Fibroblast of skin of scalp (primary cell): ENCODE results near the gene AKT1. TPM values are rescaled to one million over a fixed set of nuclear protein-coding genes. Genes with fewer than 3 reads are reported as not detected.
A peak's percentile ranks its signal among the peaks of the same experiment; 100 is the strongest.
"Not testable (repeated sequence)": the region's sequence is repeated elsewhere in the genome, so short reads cannot be mapped to it uniquely, and the experiment has no call there.

ENCODE experiments used
- DNase-seq: peaks from one replicate; pipeline ENCODE4 v3.0.0-alpha.2; 2013
- polyA plus RNA-seq, 2 experiments: library from polyadenylated mRNA; unstranded; fragments of 120-200 nt; gene quantifications; one replicate each; pipeline ENCODE4 v1.2.1, GENCODE V29; 2013; ENCODE audit not compliant: insufficient read length in 2 of 2

Gene AKT1
- polyA plus RNA-seq (2013, experiment 1 of 2; ENCODE audit: insufficient read length): 228 TPM
- 229 TPM for polyA plus RNA-seq (2013, experiment 2 of 2; ENCODE audit: insufficient read length)

DNA sequence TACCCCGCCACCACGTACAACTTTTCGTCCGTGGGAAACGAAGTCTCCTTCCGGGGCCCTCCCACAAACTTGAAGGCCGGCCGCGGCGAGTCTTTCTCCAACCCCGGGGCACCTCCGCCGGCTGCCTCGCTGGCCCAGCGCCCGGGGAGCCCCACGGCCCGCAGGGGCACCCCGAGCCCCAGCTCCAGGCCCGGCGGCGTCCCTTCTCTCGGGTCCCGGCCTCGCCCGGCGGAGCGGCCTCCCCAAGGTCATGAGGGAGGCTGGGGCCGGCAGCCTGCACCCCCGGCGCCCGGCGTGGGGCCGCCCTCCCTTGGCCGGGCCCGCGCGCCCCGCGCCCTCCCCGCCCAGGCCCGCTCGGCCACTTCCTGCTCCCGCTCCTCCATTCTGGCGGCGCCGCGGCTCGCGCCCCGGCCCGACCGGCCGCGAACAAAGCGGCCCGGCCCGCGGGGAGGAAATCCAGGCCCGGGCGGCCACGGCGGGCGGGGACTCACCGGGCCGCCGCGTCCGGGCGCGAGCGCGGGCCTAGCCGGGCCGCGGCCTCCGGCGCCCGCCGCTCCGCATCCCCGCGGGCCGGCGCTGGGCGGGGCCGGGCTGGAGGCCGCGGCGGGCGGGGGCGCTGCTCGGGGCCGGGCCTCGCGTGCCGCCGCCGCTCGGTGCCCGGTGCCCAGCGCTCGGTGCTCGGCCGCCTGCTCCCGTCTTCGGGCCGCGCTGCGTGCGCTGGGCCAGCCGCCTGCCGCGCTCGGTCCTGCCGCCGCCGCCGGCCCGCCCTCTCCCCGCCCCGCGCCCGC lies at the start of gene AKT1:
Gene AKT1 (minus strand): TSS at position 756 of the 788 bp plus-strand sequence. CDS start 3,105 bp downstream, outside the sequence.
- DNase-seq: no peak

DNA sequence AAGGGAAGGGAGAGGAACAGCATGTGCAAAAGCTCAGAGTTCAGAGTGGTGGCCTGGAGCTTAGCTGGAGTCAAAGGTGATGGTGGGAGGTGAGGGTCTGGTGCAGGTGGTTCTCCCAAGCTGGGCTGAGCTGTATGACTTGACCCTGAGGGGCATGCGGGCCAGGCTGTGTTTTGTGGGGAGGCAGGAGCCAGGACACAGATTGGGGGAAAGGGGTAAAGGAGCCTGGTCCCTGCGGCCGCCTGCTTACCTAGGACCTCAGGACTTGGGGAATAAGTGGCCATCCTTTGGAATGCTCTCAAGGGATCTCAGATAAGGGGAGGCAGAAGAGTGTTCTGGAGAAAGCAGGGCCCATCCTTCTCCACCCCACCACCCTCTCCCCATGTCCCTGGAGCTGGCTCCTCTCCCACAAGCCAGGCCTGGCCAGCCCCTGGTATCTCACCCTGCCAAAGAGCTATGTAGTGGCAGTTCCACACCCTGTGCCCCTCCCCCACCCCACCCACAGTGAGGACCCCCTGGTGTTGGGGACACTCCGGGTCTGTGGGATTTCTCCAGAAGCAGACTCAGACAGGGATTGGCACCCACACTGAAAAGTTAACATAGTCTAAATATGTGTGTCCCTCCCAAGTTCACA lies 49.6 kb upstream of the AKT1 start:
- no peak for DNase-seq

GRCh38 chr14:104844306-104845032 lies 48.9 kb upstream of the AKT1 start:
- no peak for DNase-seq

DNA sequence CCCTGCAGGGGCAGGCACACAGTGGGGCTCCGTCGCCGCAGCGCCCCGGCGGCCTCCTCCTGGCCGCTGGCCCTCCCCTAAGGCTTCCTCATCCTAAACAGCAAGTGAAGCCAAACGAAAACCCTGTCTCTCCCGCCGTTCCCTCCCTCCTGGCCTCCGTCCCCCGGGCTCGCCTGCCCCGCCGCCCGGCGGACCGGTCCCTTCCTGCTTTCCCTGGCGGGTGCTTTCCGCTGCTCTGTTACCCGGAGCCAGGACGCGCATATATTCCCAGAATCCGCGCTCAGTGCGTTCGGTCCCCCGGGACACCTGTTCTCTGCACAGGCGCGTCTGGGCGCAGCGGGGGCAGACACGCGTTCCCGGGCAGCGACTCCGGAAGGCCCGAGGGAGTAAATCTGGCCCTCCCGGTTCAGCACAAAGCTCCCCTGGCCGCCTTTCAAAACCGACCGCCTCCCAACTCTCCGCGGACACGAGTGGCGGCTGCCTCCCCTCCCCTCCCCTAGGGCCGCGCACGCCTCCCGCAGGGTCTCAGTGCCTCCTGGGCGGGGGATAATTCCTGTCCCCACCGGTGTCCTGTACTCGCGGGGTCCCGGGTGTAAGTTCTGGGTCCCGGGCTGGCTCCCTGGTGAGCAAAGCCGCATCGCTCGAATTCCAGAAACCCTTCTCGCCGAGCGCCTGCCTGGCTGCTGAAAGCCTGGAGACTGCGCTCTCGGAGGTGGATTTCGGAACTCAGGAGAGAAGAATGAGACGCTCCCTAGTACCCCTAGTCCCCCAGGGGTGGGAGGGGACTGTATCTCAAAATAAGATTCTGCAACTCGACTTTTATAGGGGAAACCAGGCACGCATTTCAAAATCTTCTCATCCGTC lies 48.1 kb upstream of the AKT1 start:
- DNase-seq: no peak

DNA sequence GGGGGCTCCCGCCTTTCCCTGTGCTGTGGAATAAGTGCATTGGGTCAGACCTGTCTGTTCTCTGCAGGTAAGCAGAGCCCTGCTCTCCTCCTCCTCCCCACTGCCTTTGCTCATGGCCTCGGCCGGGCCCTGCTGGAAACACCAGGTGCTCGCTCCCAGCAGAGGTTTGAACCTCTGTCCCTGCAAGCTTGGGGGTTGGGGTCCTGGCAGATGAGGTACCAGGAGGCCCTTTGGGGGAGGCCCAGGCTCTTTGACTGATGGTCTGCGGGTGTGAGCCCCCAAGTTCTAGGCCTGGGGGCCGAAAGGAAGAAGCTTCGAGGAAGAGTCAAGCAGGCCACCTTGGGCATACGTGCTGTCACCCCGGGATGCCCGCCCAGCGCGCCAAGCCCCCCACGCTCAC lies 47.5 kb upstream of the AKT1 start:
- DNase-seq: no peak

DNA sequence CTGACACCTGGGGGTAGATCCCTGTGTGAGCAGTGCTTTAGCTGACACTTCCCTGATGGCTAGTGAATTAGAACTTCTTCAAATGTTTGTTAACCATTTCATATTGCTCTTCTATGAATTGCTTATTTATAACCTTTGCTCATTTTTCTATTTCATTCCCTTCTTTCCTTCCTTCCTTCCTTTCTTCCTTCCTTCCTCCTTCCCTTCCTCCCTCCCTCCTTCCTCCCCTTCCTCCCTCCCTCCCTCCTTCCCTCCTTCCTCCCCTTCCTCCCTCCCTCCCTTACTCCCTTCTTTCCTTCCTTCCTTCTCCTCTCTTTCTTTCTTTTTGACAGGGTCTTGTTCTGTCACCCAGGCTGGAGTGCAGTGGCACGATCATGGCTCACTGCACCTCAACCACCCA lies 46.2 kb upstream of the AKT1 start:
- DNase-seq: no peak

- DNase-seq: not testable (repeated sequence)
Observed at GRCh38 chr14:104836171-104836935, 40.8 kb upstream of the AKT1 start.

DNA sequence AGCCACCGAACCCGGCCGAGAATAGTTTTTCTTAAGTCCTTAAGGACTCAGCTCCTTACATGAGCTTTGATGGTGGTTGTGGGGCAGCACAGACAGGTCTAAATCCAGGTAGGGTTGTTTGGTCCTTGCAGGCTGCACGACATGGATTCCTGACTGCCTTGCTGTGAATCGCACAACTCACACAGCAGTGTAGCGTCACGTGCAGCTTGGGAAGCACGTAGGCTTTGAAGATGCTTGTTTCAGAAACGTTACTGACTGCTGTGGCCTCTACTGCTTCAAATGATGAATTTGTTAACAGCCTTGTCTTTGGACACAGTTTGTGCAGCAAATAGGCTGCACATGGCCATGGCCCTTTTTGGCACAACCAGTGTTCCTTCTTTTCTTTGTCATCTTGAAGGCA lies 35.2 kb upstream of the AKT1 start:
- DNase-seq: no peak

GRCh38 chr14:104827177-104828055 lies 31.9 kb upstream of the AKT1 start:
- DNase-seq: peak; percentile 51

DNA sequence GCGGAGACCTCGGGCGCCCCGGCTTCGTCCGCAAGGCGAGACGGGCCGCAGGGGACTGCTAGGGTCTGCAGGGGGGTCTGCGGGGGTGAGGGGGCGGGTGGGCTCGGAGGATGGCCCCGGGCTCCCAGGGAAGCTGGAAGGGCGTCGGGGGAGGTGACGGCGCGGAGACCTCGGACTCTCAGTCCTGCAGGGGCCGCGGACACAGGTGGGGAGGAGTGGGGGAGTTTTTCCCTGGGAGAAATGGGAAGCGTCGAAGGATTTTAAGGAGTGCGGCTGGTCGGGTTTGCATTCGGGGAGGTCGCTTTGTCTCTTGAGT lies 31.3 kb upstream of the AKT1 start:
- no peak for DNase-seq

DNA sequence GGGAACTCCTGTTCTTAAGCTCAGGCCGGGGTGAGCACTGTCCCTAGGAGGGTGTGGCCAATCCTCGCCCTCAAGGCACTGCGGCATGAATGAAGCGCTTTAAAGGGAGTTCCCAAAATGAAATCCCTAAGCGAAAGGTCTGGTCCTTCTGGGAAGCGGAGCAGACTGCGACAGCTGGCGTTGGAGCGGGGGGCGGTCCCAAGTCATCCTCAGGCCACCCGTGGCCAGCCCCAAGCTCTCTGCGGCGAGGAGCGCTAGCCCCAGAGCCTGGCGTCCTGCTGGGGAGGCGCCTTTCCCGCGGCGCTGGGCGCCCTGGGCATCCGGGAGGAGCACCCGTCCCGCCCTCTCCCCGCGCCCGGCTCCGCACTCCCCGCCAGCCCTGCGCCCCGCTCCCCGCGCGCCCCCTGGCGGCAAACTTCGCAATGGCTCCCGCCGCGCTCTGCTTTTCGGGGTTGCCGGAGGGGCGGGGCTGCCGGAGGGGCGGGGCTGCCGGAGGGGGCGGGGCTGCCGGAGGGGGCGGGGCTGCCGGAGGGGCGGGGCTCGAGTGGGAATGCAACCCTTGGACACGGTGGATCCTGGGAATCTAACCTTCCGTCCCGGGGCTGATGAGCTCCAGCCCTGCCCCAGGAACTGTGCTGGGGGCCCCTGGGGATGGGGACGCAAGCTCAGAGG lies 30.8 kb upstream of the AKT1 start:
- DNase-seq: peak; percentile 83

GRCh38 chr14:104824353-104824997 lies 28.9 kb upstream of the AKT1 start:
- no peak for DNase-seq

GRCh38 chr14:104822821-104823615 lies 27.5 kb upstream of the AKT1 start:
- no peak for DNase-seq

DNA sequence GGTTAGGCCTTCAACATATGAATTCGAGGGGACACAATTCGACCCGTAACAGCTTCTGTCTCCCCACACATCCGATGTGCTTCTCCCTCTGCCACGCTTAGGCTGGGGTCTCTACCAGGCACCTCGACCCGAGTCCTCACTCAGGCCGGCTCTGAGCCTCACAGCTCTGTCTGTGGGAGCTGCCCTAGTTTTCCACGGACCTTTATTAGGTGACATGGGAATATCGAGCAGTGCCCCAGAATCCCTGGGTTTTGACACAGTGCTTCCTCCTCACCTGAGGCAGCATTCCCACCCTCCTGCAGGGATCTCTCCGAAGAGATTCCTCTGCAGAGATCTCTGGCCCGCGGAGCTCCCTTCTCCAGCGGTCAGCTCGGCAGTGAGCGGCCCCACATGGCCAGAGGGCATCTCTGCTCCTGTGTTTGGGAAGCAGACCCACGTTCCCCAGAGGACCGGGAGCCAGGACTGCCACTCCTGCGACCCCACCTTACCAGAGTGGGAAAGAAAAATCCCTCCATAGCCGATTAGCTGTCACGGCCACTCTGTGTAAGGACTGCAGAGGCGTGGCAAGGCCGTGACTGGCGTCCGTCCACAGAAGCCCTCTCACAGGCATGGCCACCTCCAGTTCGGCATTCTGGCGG lies 26.5 kb upstream of the AKT1 start:
- no peak for DNase-seq

GRCh38 chr14:104821229-104821945 lies 25.8 kb upstream of the AKT1 start:
- DNase-seq: no peak

DNA sequence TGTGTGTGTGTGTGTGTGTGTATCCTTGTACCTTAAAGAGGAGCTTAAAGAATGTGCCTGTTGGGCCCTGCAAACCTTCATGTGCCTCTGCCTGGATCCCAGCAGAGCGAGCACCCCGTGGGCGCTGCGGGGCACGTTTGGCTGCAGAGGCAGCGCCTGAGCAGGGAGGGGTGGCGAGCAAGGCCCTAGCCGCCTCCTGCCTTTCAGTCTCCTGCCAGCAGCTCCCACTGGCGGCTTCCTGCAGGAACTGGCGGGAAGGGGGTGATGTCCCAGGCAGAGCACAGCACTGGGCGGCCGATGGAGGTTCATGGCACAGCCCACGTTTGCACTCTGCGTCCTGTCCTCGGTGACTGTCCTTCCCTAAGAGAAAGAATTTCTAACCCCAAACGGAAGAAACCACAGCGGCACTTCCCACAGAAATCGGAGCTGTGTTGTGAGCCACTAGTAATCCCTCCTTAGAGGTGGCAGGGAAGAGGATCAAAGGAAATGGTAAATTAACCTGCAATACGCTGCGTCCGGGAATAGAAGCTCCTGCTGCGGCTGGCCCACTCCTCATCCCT lies 25.2 kb upstream of the AKT1 start:
- peak; percentile 79 for DNase-seq

DNA sequence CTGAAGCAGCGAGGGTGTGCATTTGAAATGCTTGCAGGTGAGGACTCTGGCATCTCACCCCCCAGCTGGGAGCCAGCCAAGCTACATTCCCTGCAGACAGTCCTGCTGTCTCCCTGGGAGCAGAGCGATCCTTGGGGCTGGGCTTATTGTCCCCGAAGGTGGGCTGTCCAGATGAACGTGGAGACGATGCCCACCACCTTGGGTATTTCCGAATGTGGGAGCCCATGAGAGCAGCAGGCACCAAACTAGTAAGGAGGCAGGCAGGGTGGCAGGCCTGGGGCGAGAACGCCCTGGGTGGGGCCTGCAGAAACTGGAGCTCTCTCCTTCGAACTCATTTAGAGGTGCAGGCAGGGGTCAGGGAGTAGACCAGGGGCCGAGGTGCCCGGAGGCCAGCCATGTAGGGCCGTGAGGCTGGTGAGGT lies 23.8 kb upstream of the AKT1 start:
- DNase-seq: no peak
